GM23248 (cell line): ENCODE data around the gene PAFAH1B2. TPM values are rescaled to one million over a fixed set of nuclear protein-coding genes. Genes with fewer than 3 reads are reported as not detected.

Source experiments
- DNase-seq: peaks from one replicate; pipeline ENCODE4 v3.0.0-alpha.2; 2015
- H2AFZ ChIP-seq: fragments of 200-600 bp; sonication (generic); 2 replicates; pipeline ENCODE4 v1.6.1; 2016; ENCODE audit warnings: antibody characterized with exemption
- H3F3A ChIP-seq: fragments of 200-600 bp; sonication (generic); 2 replicates; pipeline ENCODE4 v1.6.1; 2016; ENCODE audit warnings: mild to moderate bottlenecking, antibody characterized with exemption, mixed run types; ENCODE audit not compliant: insufficient read depth
- H3K27ac ChIP-seq: fragments of 200-600 bp; sonication (generic); 2 replicates; pipeline ENCODE4 v1.5.1; 2016; ENCODE audit warnings: mild to moderate bottlenecking
- H3K27me3 ChIP-seq: fragments of 200-600 bp; sonication (generic); replicated peaks from 2 replicates; pipeline ENCODE4 v1.6.1; 2016; ENCODE audit warnings: mild to moderate bottlenecking; ENCODE audit not compliant: insufficient read depth
- H3K36me3 ChIP-seq: fragments of 200-600 bp; sonication (generic); 2 replicates; pipeline ENCODE4 v1.6.1; 2016; ENCODE audit warnings: low read depth, mild to moderate bottlenecking
- H3K4me1 ChIP-seq: fragments of 200-600 bp; sonication (generic); 2 replicates; pipeline ENCODE4 v1.6.1; 2016; ENCODE audit warnings: mild to moderate bottlenecking; ENCODE audit not compliant: insufficient read depth
- H3K4me2 ChIP-seq: fragments of 200-600 bp; sonication (generic); one replicate; pipeline ENCODE4 v1.6.1; 2016; ENCODE audit warnings: mild to moderate bottlenecking; ENCODE audit not compliant: unreplicated experiment
- H3K4me3 ChIP-seq: fragments of 200-600 bp; sonication (generic); 2 replicates; pipeline ENCODE4 v1.5.1; 2016; ENCODE audit warnings: mild to moderate bottlenecking
- H3K79me2 ChIP-seq: fragments of 200-600 bp; sonication (generic); 2 replicates; pipeline ENCODE4 v1.6.1; 2016; ENCODE audit warnings: mild to moderate bottlenecking; ENCODE audit not compliant: insufficient read depth
- H3K9ac ChIP-seq: fragments of 200-600 bp; sonication (generic); 2 replicates; pipeline ENCODE4 v1.6.1; 2016; ENCODE audit warnings: mild to moderate bottlenecking
- H3K9me2 ChIP-seq: fragments of 200-600 bp; sonication (generic); 2 replicates; pipeline ENCODE4 v1.6.1; 2016; ENCODE audit warnings: mixed run types, mild to moderate bottlenecking, moderate library complexity; ENCODE audit not compliant: insufficient read depth
- H3K9me3 ChIP-seq: fragments of 200-600 bp; sonication (generic); one replicate; pipeline ENCODE4 v1.6.1; 2017; ENCODE audit warnings: low read depth
- H4K20me1 ChIP-seq: fragments of 200-600 bp; sonication (generic); 2 replicates; pipeline ENCODE4 v1.6.0; 2016; ENCODE audit not compliant: insufficient read depth
- EZH2 ChIP-seq: fragments of 200-600 bp; sonication (generic); IDR thresholded peaks from 2 replicates; pipeline ENCODE4 v1.6.1; 2018; ENCODE audit warnings: antibody characterized with exemption, mild to moderate bottlenecking; ENCODE audit not compliant: insufficient read depth, poor library complexity, severe bottlenecking
- EZH2phosphoT487 ChIP-seq: fragments of 200-600 bp; sonication (generic); IDR thresholded peaks from 2 replicates; pipeline ENCODE4 v1.6.1; 2018; ENCODE audit warnings: antibody characterized with exemption, moderate library complexity, mild to moderate bottlenecking, low read depth; ENCODE audit not compliant: insufficient read depth
- WGBS, 2 experiments: methylation state at CpG; one replicate each; pipeline ENCODE4 v1.1.6; 2015 to 2017; ENCODE audit warnings: low lambda C conversion rate in 2 of 2, low coverage in 1 of 2; ENCODE audit errors: missing lambda C conversion rate in 2 of 2; 5-methylcytosine and 5-hydroxymethylcytosine counted together
- in situ Hi-C: fragments of 300-500 bp; cut with MboI; formaldehyde crosslinking; loops from 2 replicates; pipeline ENCODE4 v1.15.0; 2020
- polyA plus RNA-seq: library from polyadenylated mRNA; unstranded; fragments of >200 nt; fragmentation: Nextera tagmentation; extraction: Ambion mirVana; gene quantifications from 2 replicates; pipeline ENCODE4 v1.2.1, GENCODE V29; 2016
- total RNA-seq: library from RNA; depleted of rRNA; stranded (reverse); fragments of >200 nt; shearing (Covaris generic); gene quantifications from 2 replicates; pipeline ENCODE4 v1.2.3, GENCODE V29; 2014

The PAFAH1B2 gene
- total and polyA plus RNA-seq, 2 experiments from 2014 or later, result 116 to 140 TPM

DNA sequence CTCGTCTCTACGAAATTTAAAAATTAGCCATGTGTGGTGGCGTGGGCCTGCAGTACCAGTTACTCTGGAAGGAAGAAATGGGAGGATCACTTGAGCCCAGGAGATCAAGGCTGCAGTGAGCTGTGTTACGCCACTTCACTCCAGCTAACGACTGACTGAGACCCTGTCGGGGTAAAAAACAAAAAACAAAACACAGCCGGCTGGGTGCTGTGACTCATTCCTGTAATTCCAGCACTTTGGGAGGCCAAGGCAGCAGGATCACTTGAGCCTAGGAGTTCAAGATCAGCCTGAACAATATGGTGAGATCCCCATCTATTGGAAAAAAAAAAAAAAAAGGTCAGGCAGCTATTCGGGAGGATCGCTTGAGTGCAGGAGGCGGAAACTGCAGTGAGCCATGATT is 2.4 kb downstream of the PAFAH1B2 start:
- H3K4me3 ChIP-seq, result peak overlapping the region; percentile 95
- H2AFZ ChIP-seq, result no peak overlapping the region
- 65 to 67% methylated on average over 10 of the region's 10 CpGs for WGBS, 2 experiments
- no peaks in the 10 kb centered on the region for H3K9me2 ChIP-seq
- peaks cover 26% of the 10 kb centered on the region for H3F3A ChIP-seq
- H3K79me2 ChIP-seq, result peaks cover 72% of the 10 kb centered on the region
- H3K27me3 ChIP-seq, result no peaks in the 10 kb centered on the region
- H4K20me1 ChIP-seq, result peaks cover 20% of the 10 kb centered on the region; the same call in 1 of the 2 replicates
- in situ Hi-C loops, result no loop called here
- 0 out of 2 replicates have a peak, but pooled peaks cover 17% of the 10 kb centered on the region for H3K4me1 ChIP-seq
- peak overlapping the region; percentile 90 for H3K27ac ChIP-seq
- no peak for TF ChIP-seq EZH2
- TF ChIP-seq EZH2phosphoT487, result no peak
- peak; percentile 38 for DNase-seq
- no peaks in the 10 kb centered on the region for H3K9me3 ChIP-seq
- peak overlapping the region; percentile 94; the same call in 1 of the 2 replicates for H3K9ac ChIP-seq
- H3K4me2 ChIP-seq, result peak overlapping the region; percentile 95
- H3K36me3 ChIP-seq, result peaks cover 11% of the 10 kb centered on the region; the same call in 1 of the 2 replicates

DNA sequence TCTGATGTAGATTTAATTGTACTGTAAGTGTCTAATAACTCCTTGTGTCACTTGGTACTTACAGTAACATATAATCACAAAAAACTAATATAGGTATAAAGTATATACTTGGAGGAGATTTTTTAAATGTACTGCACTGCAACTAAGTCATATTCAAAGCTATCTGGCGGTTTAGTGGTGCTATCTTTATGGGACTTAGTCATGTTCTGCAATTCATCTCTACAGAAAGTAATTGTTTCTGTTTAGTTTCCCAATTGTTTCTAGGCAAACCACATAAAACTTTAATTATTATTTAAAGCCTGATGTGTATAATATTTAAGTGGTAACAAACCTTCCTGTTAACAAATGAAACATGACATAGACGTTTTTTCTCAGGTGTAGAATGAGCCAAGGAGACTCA is 8.0 kb downstream of the PAFAH1B2 start:
- H3K9me2 ChIP-seq, result no peaks in the 10 kb centered on the region
- H3K4me2 ChIP-seq, result no peak overlapping the region
- H3K79me2 ChIP-seq, result peaks cover 100% of the 10 kb centered on the region
- peaks cover 29% of the 10 kb centered on the region; the same call in 1 of the 2 replicates for H4K20me1 ChIP-seq
- no peaks in the 10 kb centered on the region for H3K27me3 ChIP-seq
- no peak overlapping the region for H3K9ac ChIP-seq
- H3K4me3 ChIP-seq, result no peak overlapping the region
- no peak for TF ChIP-seq EZH2phosphoT487
- no peak for TF ChIP-seq EZH2
- WGBS, 2 experiments, result 87% methylated on average over 2 of the region's 2 CpGs
- no peak overlapping the region for H2AFZ ChIP-seq
- no peak for DNase-seq
- no peaks in the 10 kb centered on the region for H3K9me3 ChIP-seq
- H3K27ac ChIP-seq, result no peak overlapping the region
- H3K4me1 ChIP-seq, result 0 out of 2 replicates have a peak, but pooled peaks cover 4% of the 10 kb centered on the region
- in situ Hi-C loops, result no loop called here
- peaks cover 6% of the 10 kb centered on the region; the same call in 1 of the 2 replicates for H3F3A ChIP-seq
- H3K36me3 ChIP-seq, result peaks cover 25% of the 10 kb centered on the region

- peaks cover 100% of the 10 kb centered on the region for H3K79me2 ChIP-seq
- H3K4me2 ChIP-seq, result no peak overlapping the region
- H3K9ac ChIP-seq, result no peak overlapping the region
- H3K4me1 ChIP-seq, result no peaks in the 10 kb centered on the region
- H4K20me1 ChIP-seq, result peaks cover 21% of the 10 kb centered on the region; the same call in 1 of the 2 replicates
- TF ChIP-seq EZH2, result no peak
- TF ChIP-seq EZH2phosphoT487, result no peak
- in situ Hi-C loops, result no loop called here
- peaks cover 19% of the 10 kb centered on the region for H3K36me3 ChIP-seq
- H3K27me3 ChIP-seq, result no peaks in the 10 kb centered on the region
- no peak overlapping the region for H2AFZ ChIP-seq
- no peaks in the 10 kb centered on the region for H3F3A ChIP-seq
- no peaks in the 10 kb centered on the region for H3K9me3 ChIP-seq
- no peak for DNase-seq
- no peak overlapping the region for H3K27ac ChIP-seq
- WGBS, 2 experiments, result 93 to 96% methylated on average over 5 of the region's 5 CpGs
- H3K9me2 ChIP-seq, result no peaks in the 10 kb centered on the region
- no peak overlapping the region for H3K4me3 ChIP-seq
Measured at GRCh38 chr11:117154468-117154867, 10.4 kb downstream of the PAFAH1B2 start.

DNA sequence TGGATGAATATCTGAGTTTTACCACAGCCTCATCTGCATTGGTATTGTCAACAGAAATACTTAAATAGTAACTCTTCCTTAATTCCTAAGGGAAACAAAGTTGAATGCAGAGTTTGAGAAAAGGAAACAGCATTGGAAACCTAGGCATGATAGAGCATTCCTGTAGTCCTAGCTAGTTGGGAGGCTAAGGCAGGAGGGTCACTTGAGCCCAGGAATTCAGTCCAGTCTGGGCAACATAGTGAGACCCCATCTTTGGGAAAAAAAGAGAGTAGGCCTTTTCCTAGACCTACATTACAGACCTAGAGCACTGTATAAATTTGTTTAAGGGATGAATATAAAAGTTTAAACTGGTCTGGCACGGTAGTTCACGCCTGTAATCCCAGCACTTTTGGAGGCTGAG is 13.4 kb downstream of the PAFAH1B2 start:
- no peak overlapping the region for H2AFZ ChIP-seq
- 80 to 86% methylated on average over 2 of the region's 2 CpGs for WGBS, 2 experiments
- H3K79me2 ChIP-seq, result peaks cover 100% of the 10 kb centered on the region
- no peak for DNase-seq
- H3K27ac ChIP-seq, result no peak overlapping the region
- no peak overlapping the region for H3K4me2 ChIP-seq
- H3K9ac ChIP-seq, result no peak overlapping the region
- no peak for TF ChIP-seq EZH2
- no peak for TF ChIP-seq EZH2phosphoT487
- no peaks in the 10 kb centered on the region for H3K9me2 ChIP-seq
- H3K27me3 ChIP-seq, result no peaks in the 10 kb centered on the region
- no peaks in the 10 kb centered on the region for H3K9me3 ChIP-seq
- in situ Hi-C loops, result no loop called here
- H3K4me1 ChIP-seq, result no peaks in the 10 kb centered on the region
- H3K36me3 ChIP-seq, result peaks cover 45% of the 10 kb centered on the region
- peaks cover 13% of the 10 kb centered on the region; the same call in 1 of the 2 replicates for H4K20me1 ChIP-seq
- no peak overlapping the region for H3K4me3 ChIP-seq
- H3F3A ChIP-seq, result no peaks in the 10 kb centered on the region

- DNase-seq, result no peak
- Histone ChIP-seq H3K9me2 (no peaks in the 10 kb centered on the region), H3K9ac (no peak overlapping the region), H3K9me3 (no peaks in the 10 kb centered on the region), H3F3A (no peaks in the 10 kb centered on the region), H3K27me3 (no peaks in the 10 kb centered on the region), H3K27ac (no peak overlapping the region), H3K36me3 (peaks cover 60% of the 10 kb centered on the region), H3K4me2 (no peak overlapping the region), H2AFZ (no peak overlapping the region), H3K4me1 (no peaks in the 10 kb centered on the region), H4K20me1 (peaks cover 12% of the 10 kb centered on the region; the same call in 1 of the 2 replicates), H3K79me2 (peaks cover 98% of the 10 kb centered on the region), H3K4me3 (no peak overlapping the region)
- TF ChIP-seq EZH2 (no peak), EZH2phosphoT487 (no peak)
- WGBS, 2 experiments, result 90 to 93% methylated on average over 2 of the region's 2 CpGs
- in situ Hi-C loops, result no loop called here
Measured at GRCh38 chr11:117159892-117160291, 15.8 kb downstream of the PAFAH1B2 start.
